ENCODE data around the gene APCDD1.

DNA sequence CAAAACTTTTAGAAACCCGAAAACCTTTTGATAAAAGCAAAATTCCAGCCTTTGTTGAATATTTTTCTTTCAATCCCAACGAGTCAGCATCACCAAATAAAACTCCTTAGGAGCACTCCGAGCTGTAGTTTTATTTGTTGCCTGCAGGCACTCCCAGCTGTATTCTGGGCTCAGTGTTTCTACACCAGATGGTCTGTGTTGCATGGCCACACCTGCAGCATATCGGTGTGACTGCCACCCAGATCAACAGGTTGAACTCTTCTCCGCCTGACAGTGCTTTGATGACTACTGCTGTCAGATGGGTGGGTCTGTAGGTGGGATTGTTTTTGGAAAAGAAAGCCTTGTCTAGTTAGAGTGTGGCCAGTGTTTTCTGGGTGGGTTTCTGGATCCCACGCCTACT lies 32.7 kb downstream of the APCDD1 start:
- TF ChIP-seq, protein P1, sequence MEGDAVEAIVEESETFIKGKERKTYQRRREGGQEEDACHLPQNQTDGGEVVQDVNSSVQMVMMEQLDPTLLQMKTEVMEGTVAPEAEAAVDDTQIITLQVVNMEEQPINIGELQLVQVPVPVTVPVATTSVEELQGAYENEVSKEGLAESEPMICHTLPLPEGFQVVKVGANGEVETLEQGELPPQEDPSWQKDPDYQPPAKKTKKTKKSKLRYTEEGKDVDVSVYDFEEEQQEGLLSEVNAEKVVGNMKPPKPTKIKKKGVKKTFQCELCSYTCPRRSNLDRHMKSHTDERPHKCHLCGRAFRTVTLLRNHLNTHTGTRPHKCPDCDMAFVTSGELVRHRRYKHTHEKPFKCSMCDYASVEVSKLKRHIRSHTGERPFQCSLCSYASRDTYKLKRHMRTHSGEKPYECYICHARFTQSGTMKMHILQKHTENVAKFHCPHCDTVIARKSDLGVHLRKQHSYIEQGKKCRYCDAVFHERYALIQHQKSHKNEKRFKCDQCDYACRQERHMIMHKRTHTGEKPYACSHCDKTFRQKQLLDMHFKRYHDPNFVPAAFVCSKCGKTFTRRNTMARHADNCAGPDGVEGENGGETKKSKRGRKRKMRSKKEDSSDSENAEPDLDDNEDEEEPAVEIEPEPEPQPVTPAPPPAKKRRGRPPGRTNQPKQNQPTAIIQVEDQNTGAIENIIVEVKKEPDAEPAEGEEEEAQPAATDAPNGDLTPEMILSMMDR (IDR thresholded peaks at IDR 0.05): no peak
- no peak for TF ChIP-seq ZFX (IDR thresholded peaks at IDR 0.05; ENCODE audit: borderline replicate concordance)
